GM18526 (cell line): ENCODE measurements around the gene WTAP.

Source experiments
- POLR2A ChIP-seq: IDR thresholded peaks from 3 replicates; pipeline ENCODE4 v1.6.1; 2011; ENCODE audit not compliant: insufficient read length; ENCODE audit errors: extremely low read depth

Gene WTAP

GRCh38 chr6:159753081-159753872, 26.0 kb downstream of the WTAP start:
- no peak for TF ChIP-seq POLR2A

- TF ChIP-seq POLR2A, result no peak
These were observed 27.1 kb downstream of the WTAP start for GRCh38 chr6:159754401-159754800.

- TF ChIP-seq POLR2A, result no peak
These were observed 27.9 kb downstream of the WTAP start for GRCh38 chr6:159754959-159755914.

GRCh38 chr6:159756508-159756907, 29.2 kb downstream of the WTAP start:
- no peak for TF ChIP-seq POLR2A

GRCh38 chr6:159758031-159759001, 31.0 kb downstream of the WTAP start:
- no peak for TF ChIP-seq POLR2A

GRCh38 chr6:159759645-159760044, 32.3 kb downstream of the WTAP start:
- no peak for TF ChIP-seq POLR2A

GRCh38 chr6:159760602-159761057, 33.3 kb downstream of the WTAP start:
- no peak for TF ChIP-seq POLR2A

- no peak for TF ChIP-seq POLR2A
These were observed 34.0 kb downstream of the WTAP start for GRCh38 chr6:159761129-159761872.

GRCh38 chr6:159761873-159762680, 34.8 kb downstream of the WTAP start, which contains the start of gene ACAT2:
Gene ACAT2 (plus strand): TSS chr6:159762045. CDS start chr6:159762088, 43 bp downstream.
- peak; percentile 82 for TF ChIP-seq POLR2A

GRCh38 chr6:159762681-159763293, 35.5 kb downstream of the WTAP start:
- no peak for TF ChIP-seq POLR2A

GRCh38 chr6:159766906-159767305, 39.6 kb downstream of the WTAP start:
- no peak for TF ChIP-seq POLR2A

- no peak for TF ChIP-seq POLR2A
These were observed 42.2 kb downstream of the WTAP start for GRCh38 chr6:159769470-159769869.

GRCh38 chr6:159772196-159772595, 44.9 kb downstream of the WTAP start:
- no peak for TF ChIP-seq POLR2A
